Right lobe of liver (tissue), 6 donors: ENCODE results near the gene DVL3. TPM values are rescaled to one million over a fixed set of nuclear protein-coding genes. Genes with fewer than 3 reads are reported as not detected.

ENCODE experiments used
- ATAC-seq, 4 donors: fragments of 200-7000 bp; cut with Tn5 transposase; one replicate each; pipeline ENCODE4 v1.9.1; 2020; ENCODE audit warnings: mild to moderate bottlenecking in 4 of 4, moderate library complexity in 4 of 4
- DNase-seq, 3 donors: peaks; one replicate each; pipeline ENCODE4 v3.0.0-alpha.2; 2020
- H3K27ac ChIP-seq, 3 donors: fragments of 200-600 bp; one replicate each; pipeline ENCODE4 v1.8.0; 2022
- H3K27me3 ChIP-seq, 2 donors: fragments of 200-600 bp; one replicate each; pipeline ENCODE4 v1.8.0; 2022
- H3K36me3 ChIP-seq, 4 donors: fragments of 200-600 bp; sonication (generic) in 1 of 4; one replicate each; pipeline versions ENCODE4 v1.5.1 to v1.8.0; 2017 to 2022; ENCODE audit warnings: control low read depth in 1 of 4
- H3K4me1 ChIP-seq, 4 donors: fragments of 200-600 bp; sonication (generic) in 1 of 4; one replicate each; pipeline versions ENCODE4 v1.5.1 to v1.8.0; 2017 to 2022; ENCODE audit warnings: control low read depth in 1 of 4
- H3K4me3 ChIP-seq, 3 donors: fragments of 200-600 bp; one replicate each; pipeline ENCODE4 v1.8.0; 2022
- H3K9me3 ChIP-seq, 4 donors: fragments of 200-600 bp; sonication (generic) in 1 of 4; one replicate each; pipeline versions ENCODE4 v1.5.1 to v1.8.0; 2017 to 2022; ENCODE audit warnings: control low read depth in 1 of 4
- CTCF ChIP-seq, 4 donors: fragments of 200-600 bp in 3 of 4; fragments of 450-650 bp in 1 of 4; IDR thresholded peaks; one replicate each; pipeline versions ENCODE4 v1.5.1 to v1.8.0; 2016 to 2022; ENCODE audit warnings: antibody characterized with exemption in 4 of 4, mild to moderate bottlenecking in 2 of 4
- POLR2A ChIP-seq: fragments of 450-650 bp; IDR thresholded peaks from one replicate; pipeline ENCODE4 v1.6.1; 2017; ENCODE audit warnings: antibody characterized with exemption, mild to moderate bottlenecking
- WGBS: methylation state at CpG from one replicate; pipeline ENCODE4 v1.1.6; 2018; ENCODE audit warnings: low coverage, low lambda C conversion rate; ENCODE audit not compliant: insufficient coverage; ENCODE audit errors: missing lambda C conversion rate; 5-methylcytosine and 5-hydroxymethylcytosine counted together
- intact Hi-C, 2 donors: fragments of 100-400 bp; cut with DNase I; formaldehyde crosslinking; loops; one replicate each; pipeline versions ENCODE4 v1.11.2 to v1.14.1; 2022
- total RNA-seq, 6 experiments: library from RNA; depleted of rRNA in 2 of 6; stranded (reverse); fragments of >200 nt in 2 of 6; fragmentation: NEBNext Ultra II Directional in 3 of 6; extraction: Animal tissue kit (Norgen Biotek cat#: 25700) in 3 of 6; gene quantifications; one replicate each; pipeline versions ENCODE4 v1.1.0 to v1.2.4, GENCODE V29; 2016 to 2023
- donor health status: DM: no; HTN: yes; CAD: no.
- donor health status: DM: no; HTN: no; CAD: no.
- donor health status: DM: no; HTN: no; CAD: no.
- donor health status: DM: no; HTN: yes; CAD: no.
- donor health status: DM: no; HTN: yes; CAD: no.

DVL3 gene
- total RNA-seq, 6 experiments from 2014 or later: 18.9 to 28.1 (median 21.8) TPM

GRCh38 chr3:184169896-184170875 lies 15.0 kb downstream of the DVL3 start:
- TF ChIP-seq CTCF (IDR thresholded peaks at IDR 0.05): no peak
- no peak for TF ChIP-seq POLR2A
- ATAC-seq: no peak
- WGBS: 90% methylated on average over 15 of the region's 66 CpGs
- intact Hi-C loops: loop anchor here in 1 of 2 donors (10.0 kb wide), 1 partner anchor 135 kb away; no protein-coding TSS in a partner anchor
- no peak overlapping the region for H3K27ac ChIP-seq
- H3K27me3 ChIP-seq: no peaks in the 10 kb centered on the region
- H3K4me1 ChIP-seq: peaks cover 0 to 3% (median 0%) of the 10 kb centered on the region in 4 donors
- H3K4me3 ChIP-seq: no peak overlapping the region
- DNase-seq: no peak
- no peaks in the 10 kb centered on the region for H3K9me3 ChIP-seq
- H3K36me3 ChIP-seq: peaks cover 5 to 49% (median 20%) of the 10 kb centered on the region in 4 donors

GRCh38 chr3:184171562-184171961 lies 16.4 kb downstream of the DVL3 start:
- WGBS: 76% methylated on average over 4 of the region's 9 CpGs
- peaks cover 0 to 35% (median 12%) of the 10 kb centered on the region in 4 donors for H3K36me3 ChIP-seq
- intact Hi-C loops: no loop called here
- no peak for TF ChIP-seq POLR2A
- TF ChIP-seq CTCF (IDR thresholded peaks at IDR 0.05): no peak
- no peaks in the 10 kb centered on the region for H3K27me3 ChIP-seq
- no peak for DNase-seq
- H3K9me3 ChIP-seq: no peaks in the 10 kb centered on the region
- ATAC-seq: no peak
- peaks cover 0 to 9% (median 2%) of the 10 kb centered on the region in 4 donors for H3K4me1 ChIP-seq
- no peak overlapping the region for H3K4me3 ChIP-seq
- H3K27ac ChIP-seq: no peak overlapping the region

GRCh38 chr3:184172681-184173373 lies 17.6 kb downstream of the DVL3 start:
- intact Hi-C loops: no loop called here
- no peak overlapping the region for H3K27ac ChIP-seq
- no peak overlapping the region for H3K4me3 ChIP-seq
- H3K36me3 ChIP-seq: peaks cover 0 to 33% (median 12%) of the 10 kb centered on the region in 4 donors
- no peak for TF ChIP-seq CTCF (IDR thresholded peaks at IDR 0.05)
- TF ChIP-seq POLR2A: no peak
- no peak for ATAC-seq
- 88% methylated on average over 3 of the region's 5 CpGs for WGBS
- H3K4me1 ChIP-seq: peaks cover 0 to 12% (median 2%) of the 10 kb centered on the region in 4 donors
- H3K27me3 ChIP-seq: no peaks in the 10 kb centered on the region
- H3K9me3 ChIP-seq: no peaks in the 10 kb centered on the region
- no peak for DNase-seq

GRCh38 chr3:184173374-184173722 lies 18.2 kb downstream of the DVL3 start:
- 87% methylated on average over 2 of the region's 2 CpGs for WGBS
- Histone ChIP-seq H3K4me3 (no peak overlapping the region), H3K4me1 (peaks cover 0 to 12% (median 2%) of the 10 kb centered on the region in 4 donors), H3K36me3 (peaks cover 0 to 34% (median 12%) of the 10 kb centered on the region in 4 donors), H3K27ac (no peak overlapping the region), H3K27me3 (no peaks in the 10 kb centered on the region), H3K9me3 (no peaks in the 10 kb centered on the region)
- intact Hi-C loops: no loop called here
- DNase-seq (no peak), ATAC-seq (no peak)
- no peak for TF ChIP-seq POLR2A
- TF ChIP-seq CTCF (IDR thresholded peaks at IDR 0.05): no peak
